Tibial nerve (tissue), 4 donors: Measurements from ENCODE around the gene AKT2. TPM values are rescaled to one million over a fixed set of nuclear protein-coding genes. Genes with fewer than 3 reads are reported as not detected.

Experiments used
- DNase-seq, 2 donors: peaks; one replicate each; pipeline ENCODE4 v3.0.0-alpha.2; 2019; ENCODE audit warnings: low spot score in 2 of 2
- H3K27ac ChIP-seq, 4 donors: fragments of 200-600 bp; sonication (generic) in 3 of 4; one replicate each; pipeline ENCODE4 v1.5.1; 2017 to 2019; ENCODE audit warnings: mild to moderate bottlenecking in 1 of 4
- H3K27me3 ChIP-seq, 2 donors: fragments of 200-600 bp; sonication (generic) in 1 of 2; one replicate each; pipeline versions ENCODE4 v1.5.1 to v1.6.0; 2017 to 2019
- H3K36me3 ChIP-seq, 3 donors: fragments of 200-600 bp; sonication (generic); one replicate each; pipeline ENCODE4 v1.5.1; 2018 to 2019
- H3K4me1 ChIP-seq, 4 donors: fragments of 200-600 bp; sonication (generic) in 3 of 4; one replicate each; pipeline ENCODE4 v1.5.1; 2017 to 2019
- H3K4me3 ChIP-seq, 4 donors: fragments of 200-600 bp; sonication (generic) in 3 of 4; one replicate each; pipeline ENCODE4 v1.5.1; 2017 to 2019; ENCODE audit warnings: mild to moderate bottlenecking in 1 of 4, moderate library complexity in 1 of 4
- H3K9me3 ChIP-seq, 4 donors: fragments of 200-600 bp; sonication (generic) in 3 of 4; one replicate each; pipeline ENCODE4 v1.5.1; 2017 to 2019
- EP300 ChIP-seq, 2 donors: sonication (generic); formaldehyde crosslinking; IDR thresholded peaks; one replicate each; pipeline ENCODE4 v1.6.1; 2017; ENCODE audit warnings: antibody characterized with exemption in 2 of 2, mild to moderate bottlenecking in 1 of 2
- POLR2A ChIP-seq, 2 donors: fragments of 450-650 bp; IDR thresholded peaks; one replicate each; pipeline ENCODE4 v1.6.1; 2017; ENCODE audit warnings: antibody characterized with exemption in 2 of 2, mild to moderate bottlenecking in 2 of 2, moderate library complexity in 2 of 2
- WGBS, 2 donors: methylation state at CpG; one replicate each; pipeline ENCODE4 v1.1.5; 2018; 5-methylcytosine and 5-hydroxymethylcytosine counted together
- total RNA-seq, 4 donors: library from RNA; depleted of rRNA; stranded (reverse); fragments of >200 nt; gene quantifications; one replicate each; pipeline ENCODE4 v1.1.0, GENCODE V29; 2016
- TF ChIP-seq, protein P1 (sequence below), 5 experiments: fragments of 200-600 bp in 3 of 5; fragments of 450-650 bp in 2 of 5; sonication (generic) in 3 of 5; IDR thresholded peaks; one replicate each; pipeline ENCODE4 v1.5.1; 2016 to 2019; ENCODE audit warnings: antibody characterized with exemption in 5 of 5, mild to moderate bottlenecking in 3 of 5, moderate library complexity in 2 of 5

AKT2 gene
- total RNA-seq, 4 donors from 2014 or later, result 93.3 to 161 (median 121) TPM

DNA sequence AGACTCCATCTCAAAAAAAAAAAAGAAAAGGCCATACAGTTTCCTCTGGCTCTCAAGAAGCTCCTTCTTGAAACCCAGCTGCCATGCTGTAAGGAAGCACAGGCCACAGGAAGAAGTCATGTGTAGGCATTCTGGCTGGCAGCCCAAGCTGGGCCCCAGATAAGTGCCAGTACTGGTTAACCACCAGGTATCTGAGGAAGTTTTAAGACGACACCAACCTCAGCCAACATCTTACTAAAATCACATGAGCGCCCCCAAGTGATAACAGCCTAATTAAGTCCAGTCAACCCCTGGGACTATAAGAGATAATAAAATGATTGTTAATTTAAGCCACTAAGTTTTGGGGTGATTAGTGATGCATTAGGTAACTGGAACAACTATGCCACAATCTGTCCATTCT lies 27.4 kb upstream of the AKT2 start:
- H3K36me3 ChIP-seq, result no peaks in the 10 kb centered on the region
- no peak for DNase-seq
- H3K4me3 ChIP-seq, result no peak overlapping the region
- H3K27ac ChIP-seq, result no peak overlapping the region
- 64 to 87% methylated on average over 2 of the region's 2 CpGs for WGBS, 2 donors
- no peaks in the 10 kb centered on the region for H3K4me1 ChIP-seq
- H3K27me3 ChIP-seq, result no peaks in the 10 kb centered on the region
- no peaks in the 10 kb centered on the region for H3K9me3 ChIP-seq
- TF ChIP-seq EP300 (IDR thresholded peaks at IDR 0.05) (no peak), POLR2A (IDR thresholded peaks at IDR 0.05) (no peak)
- TF ChIP-seq, protein P1, sequence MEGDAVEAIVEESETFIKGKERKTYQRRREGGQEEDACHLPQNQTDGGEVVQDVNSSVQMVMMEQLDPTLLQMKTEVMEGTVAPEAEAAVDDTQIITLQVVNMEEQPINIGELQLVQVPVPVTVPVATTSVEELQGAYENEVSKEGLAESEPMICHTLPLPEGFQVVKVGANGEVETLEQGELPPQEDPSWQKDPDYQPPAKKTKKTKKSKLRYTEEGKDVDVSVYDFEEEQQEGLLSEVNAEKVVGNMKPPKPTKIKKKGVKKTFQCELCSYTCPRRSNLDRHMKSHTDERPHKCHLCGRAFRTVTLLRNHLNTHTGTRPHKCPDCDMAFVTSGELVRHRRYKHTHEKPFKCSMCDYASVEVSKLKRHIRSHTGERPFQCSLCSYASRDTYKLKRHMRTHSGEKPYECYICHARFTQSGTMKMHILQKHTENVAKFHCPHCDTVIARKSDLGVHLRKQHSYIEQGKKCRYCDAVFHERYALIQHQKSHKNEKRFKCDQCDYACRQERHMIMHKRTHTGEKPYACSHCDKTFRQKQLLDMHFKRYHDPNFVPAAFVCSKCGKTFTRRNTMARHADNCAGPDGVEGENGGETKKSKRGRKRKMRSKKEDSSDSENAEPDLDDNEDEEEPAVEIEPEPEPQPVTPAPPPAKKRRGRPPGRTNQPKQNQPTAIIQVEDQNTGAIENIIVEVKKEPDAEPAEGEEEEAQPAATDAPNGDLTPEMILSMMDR (IDR thresholded peaks at IDR 0.05), result no peak

DNA sequence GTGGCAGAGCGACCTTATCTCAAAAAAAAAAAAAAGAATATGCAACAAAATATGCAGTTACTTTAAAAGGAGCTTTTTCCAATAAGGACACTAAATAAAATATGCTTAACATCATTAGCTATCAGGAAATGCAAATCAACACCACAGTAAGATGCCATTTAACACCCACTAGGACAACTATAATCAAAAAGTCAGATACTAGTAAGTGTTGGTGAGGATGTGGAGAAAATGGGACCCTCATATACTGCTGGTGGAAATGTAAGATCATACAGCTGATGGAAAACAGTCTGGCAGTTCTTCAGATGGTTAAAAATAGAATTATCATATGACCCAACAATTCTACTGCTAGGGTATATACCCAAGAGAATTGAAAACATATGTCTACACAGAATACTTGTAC lies 24.5 kb upstream of the AKT2 start:
- no peak for DNase-seq
- Histone ChIP-seq H3K27me3 (no peaks in the 10 kb centered on the region), H3K9me3 (no peaks in the 10 kb centered on the region), H3K36me3 (no peaks in the 10 kb centered on the region), H3K27ac (no peak overlapping the region), H3K4me3 (no peak overlapping the region), H3K4me1 (no peaks in the 10 kb centered on the region)
- TF ChIP-seq POLR2A (IDR thresholded peaks at IDR 0.05), result no peak
- TF ChIP-seq, protein P1 (IDR thresholded peaks at IDR 0.05), result no peak
- no peak for TF ChIP-seq EP300 (IDR thresholded peaks at IDR 0.05)
- 94 to 96% methylated on average over 1 of the region's 1 CpG for WGBS, 2 donors

DNA sequence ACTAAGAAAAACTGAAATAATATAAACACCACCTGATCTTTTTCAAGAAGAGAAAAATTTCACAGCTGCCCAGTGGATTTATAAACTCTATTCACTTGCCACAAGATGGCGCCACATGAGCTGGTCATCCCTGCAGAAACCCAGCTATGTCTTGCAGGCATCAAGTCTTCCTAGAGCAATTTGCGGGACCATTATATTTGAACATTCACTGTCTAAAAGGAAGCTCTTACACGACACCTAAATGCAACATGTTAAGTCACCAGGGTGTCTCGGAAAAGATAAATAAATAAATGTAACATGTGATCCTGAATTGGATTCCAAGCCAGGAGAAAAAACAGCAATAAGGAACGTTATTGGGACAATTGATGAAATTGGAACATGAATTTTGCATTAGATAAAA lies 20.3 kb upstream of the AKT2 start:
- TF ChIP-seq, protein P1 (IDR thresholded peaks at IDR 0.05), result peak; percentile 55 to 74 (median 65)
- TF ChIP-seq POLR2A (IDR thresholded peaks at IDR 0.05) (no peak), EP300 (IDR thresholded peaks at IDR 0.05) (no peak)
- H3K9me3 ChIP-seq, result no peaks in the 10 kb centered on the region
- peak in 1 of 2 donors; percentile 59 for DNase-seq
- H3K36me3 ChIP-seq, result no peaks in the 10 kb centered on the region
- 6 to 7% methylated on average over 5 of the region's 5 CpGs for WGBS, 2 donors
- H3K27me3 ChIP-seq, result no peaks in the 10 kb centered on the region
- no peaks in the 10 kb centered on the region for H3K4me1 ChIP-seq
- H3K4me3 ChIP-seq, result no peak overlapping the region
- no peak overlapping the region for H3K27ac ChIP-seq

DNA sequence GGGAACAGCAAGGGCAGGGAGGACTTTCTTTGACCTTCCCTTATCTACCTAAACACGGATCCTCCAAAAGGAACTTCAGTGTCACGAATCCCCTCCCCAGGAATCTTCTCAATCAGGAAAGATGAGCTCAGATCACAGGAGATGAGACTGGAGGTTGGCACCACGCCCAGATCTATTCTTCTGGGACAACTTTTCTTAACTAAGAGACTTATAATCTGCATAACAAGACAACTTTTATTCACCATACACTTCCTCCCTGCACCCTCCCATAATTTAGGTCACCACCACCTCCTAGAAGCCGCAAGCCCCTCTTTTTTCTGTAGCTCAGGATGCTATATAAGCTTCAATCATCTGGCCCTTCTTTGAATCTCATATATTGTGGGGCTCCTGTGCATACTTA lies 19.2 kb upstream of the AKT2 start:
- Histone ChIP-seq H3K27ac (no peak overlapping the region), H3K27me3 (no peaks in the 10 kb centered on the region), H3K4me1 (no peaks in the 10 kb centered on the region), H3K4me3 (no peak overlapping the region), H3K36me3 (no peaks in the 10 kb centered on the region), H3K9me3 (no peaks in the 10 kb centered on the region)
- WGBS, 2 donors, result 48 to 53% methylated on average over 4 of the region's 4 CpGs
- no peak for DNase-seq
- TF ChIP-seq, protein P1 (IDR thresholded peaks at IDR 0.05), result no peak
- no peak for TF ChIP-seq EP300 (IDR thresholded peaks at IDR 0.05)
- no peak for TF ChIP-seq POLR2A (IDR thresholded peaks at IDR 0.05)

DNA sequence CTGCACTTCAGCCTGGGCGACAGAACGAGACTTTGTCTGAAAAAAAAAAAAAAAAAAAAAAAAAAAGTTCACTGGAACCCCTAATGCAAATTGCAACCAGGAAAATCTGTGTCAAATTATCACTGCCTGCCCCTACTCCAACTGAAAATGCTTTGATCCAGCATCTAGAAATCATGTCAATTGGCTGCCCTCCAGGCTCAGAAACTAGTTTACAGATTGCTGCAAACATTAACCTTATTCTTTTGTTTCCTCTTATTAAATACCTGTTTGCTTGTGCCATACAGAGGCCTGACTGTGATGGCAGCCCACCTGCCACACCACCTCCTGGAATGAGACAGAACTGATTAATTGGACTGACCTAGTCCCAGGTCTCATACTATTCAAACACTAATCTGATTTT lies 18.6 kb upstream of the AKT2 start:
- no peak for DNase-seq
- Histone ChIP-seq H3K27me3 (no peaks in the 10 kb centered on the region), H3K4me1 (no peaks in the 10 kb centered on the region), H3K36me3 (no peaks in the 10 kb centered on the region), H3K9me3 (no peaks in the 10 kb centered on the region), H3K27ac (no peak overlapping the region), H3K4me3 (no peak overlapping the region)
- 49 to 62% methylated on average over 2 of the region's 2 CpGs for WGBS, 2 donors
- no peak for TF ChIP-seq EP300 (IDR thresholded peaks at IDR 0.05)
- TF ChIP-seq POLR2A (IDR thresholded peaks at IDR 0.05), result no peak
- TF ChIP-seq, protein P1 (IDR thresholded peaks at IDR 0.05), result no peak
